Neuron (in vitro differentiated cells): Measurements from ENCODE around the gene NEU2.

Source experiments
- H2AFZ ChIP-seq: one replicate; pipeline ENCODE4 v1.6.1; 2013; ENCODE audit warnings: low read depth, mild to moderate bottlenecking, inconsistent platforms, low read length, moderate library complexity
- H3K27me3 ChIP-seq: one replicate; pipeline ENCODE4 v1.6.1; 2013; ENCODE audit warnings: low read length; ENCODE audit not compliant: insufficient read depth
- H3K36me3 ChIP-seq: one replicate; pipeline ENCODE4 v1.6.1; 2013; ENCODE audit warnings: low read length; ENCODE audit not compliant: insufficient read depth
- H3K4me1 ChIP-seq: one replicate; pipeline ENCODE4 v1.6.1; 2013; ENCODE audit warnings: low read length; ENCODE audit not compliant: insufficient read depth
- H3K4me3 ChIP-seq: 2 replicates; pipeline ENCODE4 v1.5.1; 2013; ENCODE audit warnings: mild to moderate bottlenecking, low read length, moderate library complexity
- H3K9me3 ChIP-seq: one replicate; pipeline ENCODE4 v1.6.1; 2013; ENCODE audit warnings: low read length

NEU2 gene

DNA sequence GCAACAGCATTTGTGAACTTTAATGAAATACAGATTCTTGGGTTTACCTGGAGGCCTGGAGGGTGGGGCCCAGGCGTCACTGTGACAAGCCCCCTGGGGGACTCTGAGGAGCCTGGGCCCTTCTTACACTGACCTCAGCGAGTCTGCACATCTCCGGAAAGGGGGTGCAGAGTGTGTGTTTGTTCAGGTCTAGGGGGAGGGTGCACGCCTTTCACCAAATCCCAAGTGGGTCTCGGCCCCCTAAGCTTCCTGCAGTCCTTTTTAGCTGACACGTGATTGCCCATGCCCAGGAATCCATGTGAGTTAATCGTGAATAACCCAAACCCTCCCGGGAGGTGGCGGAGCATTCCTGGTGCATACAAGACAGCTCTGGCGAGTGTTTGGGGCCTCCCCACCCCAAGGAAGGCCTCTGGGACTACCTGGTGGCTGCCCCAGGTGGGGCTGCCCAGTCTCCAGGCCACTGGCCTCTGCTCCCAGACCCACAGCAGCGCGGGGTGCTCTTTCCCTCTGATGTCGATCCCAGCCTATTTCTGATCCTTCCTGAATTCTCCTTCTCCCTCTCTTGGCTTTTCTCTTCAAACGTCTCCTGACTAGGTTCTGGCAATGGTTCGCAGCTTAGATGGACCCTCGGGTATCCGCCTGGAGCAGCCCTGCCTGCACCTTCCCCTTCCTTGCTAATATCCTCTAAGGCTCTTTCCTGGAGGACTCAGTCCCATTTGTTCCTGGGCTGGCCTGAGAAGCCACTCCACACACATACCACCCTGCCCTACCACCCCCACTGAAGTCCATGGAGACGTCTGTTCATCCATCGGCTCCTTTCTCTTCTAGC is 29.4 kb upstream of the NEU2 start:
- no peaks in the 10 kb centered on the region for H3K4me1 ChIP-seq
- H2AFZ ChIP-seq, result no peak overlapping the region
- no peaks in the 10 kb centered on the region for H3K9me3 ChIP-seq
- H3K27me3 ChIP-seq, result peaks cover 13% of the 10 kb centered on the region
- H3K4me3 ChIP-seq, result no peak overlapping the region
- H3K36me3 ChIP-seq, result no peaks in the 10 kb centered on the region

DNA sequence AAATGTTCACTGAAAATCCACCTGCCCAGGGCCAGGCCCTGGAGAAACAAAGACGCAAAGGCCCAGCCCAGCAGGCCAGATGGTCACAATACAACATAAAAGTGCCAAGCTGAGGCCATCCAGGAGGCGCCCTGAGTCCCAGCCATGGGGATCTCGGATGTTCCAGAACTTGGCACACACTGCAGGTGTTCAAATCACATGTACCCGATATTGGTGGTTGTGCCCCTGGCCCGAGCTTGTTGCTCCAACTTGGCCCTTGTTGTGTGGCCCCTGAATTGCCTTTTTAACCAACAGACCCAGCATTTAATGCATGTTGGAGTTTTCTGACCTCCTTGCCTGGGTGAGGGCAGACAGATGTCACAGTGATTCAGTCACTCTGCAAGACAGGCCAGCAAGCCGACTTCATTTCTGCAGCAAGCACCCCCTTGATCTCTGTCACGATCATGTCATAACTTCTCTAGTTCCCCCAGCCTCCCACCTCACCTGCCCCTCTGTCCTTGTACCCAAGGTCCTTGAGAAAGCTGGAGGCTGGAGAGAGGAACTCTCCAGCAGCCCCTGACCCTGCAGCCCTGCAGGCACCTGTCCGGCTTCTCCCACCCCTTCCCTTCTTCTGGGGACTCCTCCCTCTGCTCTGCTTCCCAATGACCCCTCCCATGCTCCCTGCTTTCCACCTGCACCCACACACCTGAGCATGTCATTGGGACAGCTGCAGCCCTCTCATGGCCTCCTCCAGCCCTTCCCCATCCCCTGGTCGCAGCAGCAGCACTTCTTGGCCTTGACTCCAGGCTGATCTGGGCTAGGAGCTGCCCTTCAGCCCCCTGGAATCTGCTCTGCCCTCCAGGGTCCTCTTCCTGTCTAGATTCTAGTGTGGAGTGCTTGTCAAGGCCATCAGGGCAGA is 28.6 kb upstream of the NEU2 start:
- no peaks in the 10 kb centered on the region for H3K4me1 ChIP-seq
- H3K4me3 ChIP-seq, result no peak overlapping the region
- no peaks in the 10 kb centered on the region for H3K9me3 ChIP-seq
- peaks cover 13% of the 10 kb centered on the region for H3K27me3 ChIP-seq
- H3K36me3 ChIP-seq, result no peaks in the 10 kb centered on the region
- no peak overlapping the region for H2AFZ ChIP-seq

DNA sequence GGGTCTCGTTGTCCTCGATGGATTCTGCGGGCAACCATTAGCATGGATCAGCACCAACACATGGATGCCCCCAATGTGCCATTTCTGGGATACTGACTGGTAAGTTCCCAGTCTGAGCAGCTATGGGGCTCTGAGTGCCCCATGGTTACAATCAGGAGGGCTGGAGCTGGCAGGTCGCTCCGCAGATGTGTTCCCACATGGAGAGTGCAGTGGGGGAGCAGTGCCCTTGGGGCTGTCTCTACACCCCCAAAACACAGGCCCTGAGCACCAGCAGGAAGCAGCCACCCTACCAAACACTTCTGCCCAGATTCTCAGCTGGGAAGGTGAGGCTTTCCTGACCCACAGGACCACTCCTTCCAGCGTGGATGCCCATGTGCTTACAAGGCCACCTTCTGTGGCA is 27.4 kb upstream of the NEU2 start:
- Histone ChIP-seq H2AFZ (no peak overlapping the region), H3K36me3 (no peaks in the 10 kb centered on the region), H3K4me3 (no peak overlapping the region), H3K9me3 (no peaks in the 10 kb centered on the region), H3K4me1 (no peaks in the 10 kb centered on the region), H3K27me3 (peaks cover 13% of the 10 kb centered on the region)

DNA sequence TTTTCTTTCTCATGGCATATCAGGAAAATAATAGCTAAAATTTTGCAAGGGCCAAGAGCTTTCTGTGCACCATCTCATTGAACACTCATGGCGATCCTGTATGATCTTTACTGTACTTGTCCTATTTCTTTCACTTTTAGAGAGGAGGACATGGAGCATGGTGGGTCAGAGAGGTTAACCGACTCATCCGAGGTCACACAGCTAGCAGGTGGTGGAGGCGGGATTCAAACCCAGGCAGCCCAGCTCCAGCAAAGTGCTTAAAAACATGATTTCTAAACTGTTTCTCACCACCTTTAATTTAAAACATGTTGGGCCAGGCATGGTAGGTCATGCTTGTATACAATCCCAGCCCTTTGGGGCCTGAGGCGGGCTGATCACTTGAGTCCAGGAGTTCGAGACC is 25.8 kb upstream of the NEU2 start:
- H2AFZ ChIP-seq, result no peak overlapping the region
- H3K4me1 ChIP-seq, result no peaks in the 10 kb centered on the region
- H3K4me3 ChIP-seq, result no peak overlapping the region
- no peaks in the 10 kb centered on the region for H3K36me3 ChIP-seq
- peaks cover 13% of the 10 kb centered on the region for H3K27me3 ChIP-seq
- no peaks in the 10 kb centered on the region for H3K9me3 ChIP-seq

DNA sequence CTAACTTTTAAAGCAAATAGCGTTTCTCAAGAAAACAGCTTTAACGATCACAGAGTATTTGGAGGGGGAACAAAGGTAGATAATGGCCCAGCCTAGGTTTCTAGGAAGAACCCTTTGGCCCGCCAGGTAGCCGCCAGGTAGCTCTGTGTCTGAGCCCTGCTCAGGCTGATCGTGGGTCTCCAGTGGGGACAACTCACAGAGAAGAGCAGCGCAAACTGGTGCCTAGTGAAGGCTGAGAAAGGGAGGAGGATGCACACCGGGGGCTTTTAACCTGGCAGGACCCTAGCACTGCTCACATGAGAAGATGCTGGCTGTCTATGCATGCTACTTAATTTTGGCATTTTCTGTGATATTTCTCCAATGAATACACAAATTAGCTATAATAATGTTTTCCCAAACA is 25.2 kb upstream of the NEU2 start:
- Histone ChIP-seq H2AFZ (no peak overlapping the region), H3K9me3 (no peaks in the 10 kb centered on the region), H3K4me1 (no peaks in the 10 kb centered on the region), H3K27me3 (peaks cover 13% of the 10 kb centered on the region), H3K4me3 (no peak overlapping the region), H3K36me3 (no peaks in the 10 kb centered on the region)

DNA sequence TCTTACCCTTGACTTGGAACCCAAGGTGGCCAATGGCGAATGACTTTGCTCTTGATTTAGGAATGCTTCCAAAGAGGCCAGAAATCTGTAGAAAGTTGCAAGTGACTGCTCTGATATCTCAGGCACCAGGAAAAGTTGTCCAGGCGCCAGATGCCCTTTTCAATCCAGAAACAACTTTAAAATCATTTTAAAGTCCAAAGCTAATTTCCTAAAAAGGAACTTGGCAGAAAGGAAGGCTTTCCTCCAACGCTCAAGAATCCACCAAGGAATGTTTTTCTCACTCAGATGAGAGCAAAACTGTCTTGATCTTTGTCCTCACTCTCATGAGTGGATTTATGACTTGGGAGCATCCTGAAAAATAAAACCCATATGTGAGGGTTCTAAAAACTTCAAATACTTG is 24.7 kb upstream of the NEU2 start:
- no peaks in the 10 kb centered on the region for H3K36me3 ChIP-seq
- H2AFZ ChIP-seq, result no peak overlapping the region
- no peaks in the 10 kb centered on the region for H3K4me1 ChIP-seq
- H3K4me3 ChIP-seq, result no peak overlapping the region
- H3K9me3 ChIP-seq, result no peaks in the 10 kb centered on the region
- peaks cover 13% of the 10 kb centered on the region for H3K27me3 ChIP-seq

DNA sequence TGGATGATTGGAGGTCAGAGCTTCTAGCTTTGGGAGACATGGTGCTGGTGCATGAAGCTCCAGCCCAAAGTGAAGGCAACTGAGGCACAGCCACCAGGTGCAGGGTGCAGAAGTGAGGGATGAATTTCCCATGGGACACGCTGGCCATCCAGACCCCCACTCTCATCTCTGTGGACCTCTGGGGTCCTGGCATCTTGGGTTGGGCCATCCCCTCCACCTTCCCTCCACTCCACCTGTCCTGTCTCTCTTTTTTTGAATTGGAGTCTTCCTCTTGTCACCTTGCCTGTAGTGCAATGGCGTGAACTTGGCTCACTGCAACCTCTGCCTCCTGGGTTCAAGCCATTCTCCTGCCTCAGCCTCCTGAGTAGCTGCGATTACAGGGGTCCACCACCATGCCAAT is 22.8 kb upstream of the NEU2 start:
- no peaks in the 10 kb centered on the region for H3K4me1 ChIP-seq
- no peak overlapping the region for H3K4me3 ChIP-seq
- no peak overlapping the region for H2AFZ ChIP-seq
- H3K9me3 ChIP-seq, result no peaks in the 10 kb centered on the region
- H3K27me3 ChIP-seq, result peaks cover 9% of the 10 kb centered on the region
- H3K36me3 ChIP-seq, result no peaks in the 10 kb centered on the region

DNA sequence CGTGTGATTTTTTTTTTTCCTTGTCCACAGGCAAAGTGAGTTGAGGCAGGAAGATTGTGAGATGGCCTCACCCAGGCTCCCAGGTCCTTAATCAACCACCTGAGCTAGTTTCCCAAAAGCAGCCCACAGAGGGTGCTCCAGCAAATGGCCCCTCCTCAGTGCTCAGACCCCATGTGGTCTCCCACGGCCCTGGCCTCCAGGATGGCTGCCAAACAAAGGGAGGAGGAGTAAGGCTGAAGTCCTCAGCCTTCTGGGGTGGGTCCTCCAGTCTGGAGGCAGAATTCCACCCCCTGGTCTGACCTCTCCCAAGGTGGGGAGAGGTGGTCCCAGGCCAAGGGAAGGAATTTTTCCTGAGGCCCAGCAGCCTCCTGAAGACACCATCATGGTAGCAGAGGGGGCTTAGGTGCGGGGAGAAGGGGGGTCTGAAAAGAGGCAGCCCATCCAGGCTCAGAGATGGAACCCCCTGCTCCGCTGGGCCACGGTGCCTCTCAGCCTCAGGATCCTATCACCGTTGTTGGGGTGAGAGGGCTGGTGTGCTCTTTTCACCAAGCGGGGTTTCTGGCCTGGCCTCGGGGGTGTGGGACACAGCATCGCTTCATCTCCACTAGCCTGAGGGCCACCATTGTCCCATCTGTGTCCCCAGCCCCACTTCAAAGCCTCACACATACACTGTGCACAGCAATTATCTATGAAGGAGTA is 21.8 kb upstream of the NEU2 start:
- Histone ChIP-seq H2AFZ (no peak overlapping the region), H3K4me1 (no peaks in the 10 kb centered on the region), H3K9me3 (no peaks in the 10 kb centered on the region), H3K36me3 (no peaks in the 10 kb centered on the region), H3K4me3 (no peak overlapping the region), H3K27me3 (no peaks in the 10 kb centered on the region)

DNA sequence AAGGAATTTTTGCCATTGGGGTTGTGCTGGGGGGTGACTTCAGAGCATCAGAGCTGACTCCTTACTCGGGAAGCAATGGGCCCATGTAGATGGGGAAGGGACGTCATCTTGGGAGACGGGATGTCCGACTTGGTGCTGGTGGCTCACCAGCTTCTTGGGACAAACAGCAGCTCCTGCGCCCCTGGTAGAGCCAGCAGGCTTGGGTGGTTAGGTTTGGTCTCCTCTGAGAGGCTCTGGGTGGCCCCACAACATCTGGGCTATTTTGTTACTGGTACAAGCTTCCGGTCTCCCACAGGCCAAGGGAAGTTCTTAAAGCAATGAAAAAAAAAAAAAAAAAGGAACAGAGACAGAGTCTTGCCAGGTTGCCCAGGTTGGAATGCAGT is 21.2 kb upstream of the NEU2 start:
- H3K27me3 ChIP-seq, result no peaks in the 10 kb centered on the region
- no peaks in the 10 kb centered on the region for H3K9me3 ChIP-seq
- no peaks in the 10 kb centered on the region for H3K4me1 ChIP-seq
- no peak overlapping the region for H2AFZ ChIP-seq
- H3K4me3 ChIP-seq, result no peak overlapping the region
- H3K36me3 ChIP-seq, result no peaks in the 10 kb centered on the region

DNA sequence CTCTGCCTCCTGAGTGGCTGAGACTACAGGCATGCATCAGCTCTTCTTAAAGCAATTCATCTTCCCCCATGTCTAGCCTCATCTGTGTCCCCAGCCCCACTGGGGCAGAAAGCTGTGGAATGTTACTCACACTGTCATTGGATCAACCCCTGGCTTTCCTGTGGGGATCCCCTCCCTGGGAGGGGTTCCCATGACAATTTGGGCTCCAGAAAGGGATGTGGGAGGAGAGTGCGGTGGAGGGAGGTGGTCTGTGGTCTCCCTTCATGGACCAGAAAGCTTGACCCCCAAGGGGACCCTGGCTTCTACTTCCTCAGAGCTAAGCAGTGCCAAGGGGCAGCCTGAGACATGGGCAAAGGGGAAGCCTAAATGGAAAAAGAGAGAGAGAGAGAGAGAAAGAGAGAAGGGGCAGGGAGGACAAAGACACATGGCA is 20.8 kb upstream of the NEU2 start:
- no peaks in the 10 kb centered on the region for H3K9me3 ChIP-seq
- H3K27me3 ChIP-seq, result no peaks in the 10 kb centered on the region
- no peak overlapping the region for H2AFZ ChIP-seq
- no peak overlapping the region for H3K4me3 ChIP-seq
- no peaks in the 10 kb centered on the region for H3K4me1 ChIP-seq
- no peaks in the 10 kb centered on the region for H3K36me3 ChIP-seq

DNA sequence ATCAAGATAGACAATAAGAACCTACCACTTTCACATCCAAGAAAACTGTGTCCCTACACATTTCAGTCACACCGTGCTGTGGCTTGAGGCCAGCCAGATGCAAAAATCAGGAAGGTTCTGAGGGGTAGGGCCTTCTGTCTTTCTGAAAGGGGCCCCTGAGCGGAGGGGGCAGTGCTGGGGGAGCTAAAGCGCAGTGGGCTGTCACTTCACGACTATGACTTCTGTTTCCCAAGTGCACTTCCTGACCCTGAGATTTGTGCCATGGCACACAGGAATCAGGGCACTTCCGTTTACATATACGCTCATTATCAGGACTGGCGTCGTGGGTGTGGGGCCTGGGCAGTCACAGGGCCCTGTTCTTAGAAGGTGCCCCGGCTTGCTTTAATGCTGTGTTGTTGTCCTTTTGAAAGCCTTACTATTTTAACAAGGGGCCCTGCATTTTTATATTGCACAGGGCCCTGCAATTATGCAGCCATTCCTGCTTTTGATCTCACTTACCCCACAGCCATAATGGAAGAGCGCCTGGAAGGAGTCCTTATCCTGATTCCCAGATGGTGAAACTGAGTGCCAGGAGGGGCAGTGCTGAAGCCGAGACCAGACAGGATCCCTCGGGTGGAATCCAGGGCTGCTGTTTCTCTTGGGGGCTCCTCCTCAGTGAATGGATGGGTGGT is 20.0 kb upstream of the NEU2 start:
- Histone ChIP-seq H3K27me3 (no peaks in the 10 kb centered on the region), H2AFZ (no peak overlapping the region), H3K4me3 (no peak overlapping the region), H3K36me3 (no peaks in the 10 kb centered on the region), H3K9me3 (no peaks in the 10 kb centered on the region), H3K4me1 (no peaks in the 10 kb centered on the region)

DNA sequence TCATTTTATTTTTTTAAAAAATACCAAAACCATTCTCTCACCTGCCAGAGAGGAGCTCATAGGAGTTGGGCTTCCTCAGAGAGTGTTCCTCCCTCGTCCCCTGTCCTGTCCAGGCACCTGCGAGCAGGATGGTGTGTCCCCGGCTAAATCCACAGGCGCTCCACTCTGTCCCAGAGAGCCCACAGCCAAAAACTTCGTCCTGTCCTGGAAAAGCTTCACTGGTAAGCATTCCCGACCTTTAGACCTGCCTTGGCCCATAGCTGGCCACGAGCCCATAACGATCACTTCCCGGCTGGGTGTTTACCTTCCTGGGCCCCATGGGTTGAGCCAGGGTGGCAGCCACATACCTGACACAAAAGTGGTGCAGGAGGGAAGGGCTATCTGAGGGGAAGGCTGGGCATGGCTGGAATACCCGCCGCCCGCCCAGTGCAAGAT is 19.4 kb upstream of the NEU2 start, which contains the start of gene NGEF:
Gene NGEF (minus strand): TSS at position 230 of the 435 bp plus-strand sequence. CDS start 38,366 bp downstream, outside the sequence.
- H3K9me3 ChIP-seq, result peaks cover 2% of the 10 kb centered on the region
- no peak within 1 kb of the TSS for H3K4me3 ChIP-seq
- H3K4me1 ChIP-seq, result no peaks in the 10 kb centered on the region
- H3K27me3 ChIP-seq, result no peaks in the 10 kb centered on the region
- no peak within 1 kb of the TSS for H2AFZ ChIP-seq
- no peaks in the 10 kb centered on the region for H3K36me3 ChIP-seq
